Retinal pigment epithelial cell (primary cell): ENCODE results near the gene HSCB.
"Not testable (repeated sequence)": the region's sequence is repeated elsewhere in the genome, so short reads cannot be mapped to it uniquely, and the experiment has no call there.

ENCODE experiments used
- DNase-seq: peaks from one replicate; pipeline ENCODE4 v3.0.0-alpha.2; 2010; ENCODE audit warnings: low read depth
- H3K4me3 ChIP-seq: 2 replicates; pipeline ENCODE4 v1.5.1; 2011; ENCODE audit warnings: mild to moderate bottlenecking, low read length, control low read depth, moderate library complexity
- CTCF ChIP-seq: conservative IDR thresholded peaks from 2 replicates; pipeline ENCODE4 v1.5.1; 2011; ENCODE audit warnings: low read depth, low read length, control low read depth, inconsistent platforms

Gene HSCB

GRCh38 chr22:28798810-28799605 is 57.2 kb downstream of the HSCB start:
- DNase-seq = peak; percentile 42
- peak overlapping the region; percentile 93 for H3K4me3 ChIP-seq
- TF ChIP-seq CTCF = no peak

GRCh38 chr22:28799606-28800307 is 57.9 kb downstream of the HSCB start:
- peak; percentile 13 for DNase-seq
- TF ChIP-seq CTCF = no peak
- peak overlapping the region; percentile 93 for H3K4me3 ChIP-seq

GRCh38 chr22:28800308-28801041 is 58.6 kb downstream of the HSCB start, which contains the start of gene XBP1:
XBP1 (minus strand) TSS chr22:28800569.
- DNase-seq = peak; percentile 75
- TF ChIP-seq CTCF = no peak
- H3K4me3 ChIP-seq = peak within 1 kb of the TSS; percentile 93

GRCh38 chr22:28801845-28802594 is 60.2 kb downstream of the HSCB start:
- DNase-seq = no peak
- TF ChIP-seq CTCF = no peak
- no peak overlapping the region for H3K4me3 ChIP-seq

- TF ChIP-seq CTCF = no peak
- no peak overlapping the region for H3K4me3 ChIP-seq
- no peak for DNase-seq
Observed at GRCh38 chr22:28802595-28803123, 60.8 kb downstream of the HSCB start.

GRCh38 chr22:28805426-28805825 is 63.6 kb downstream of the HSCB start:
- not testable (repeated sequence) for H3K4me3 ChIP-seq, DNase-seq
